ENCODE measurements around the gene TMPRSS11A.

- TF ChIP-seq, protein P1, sequence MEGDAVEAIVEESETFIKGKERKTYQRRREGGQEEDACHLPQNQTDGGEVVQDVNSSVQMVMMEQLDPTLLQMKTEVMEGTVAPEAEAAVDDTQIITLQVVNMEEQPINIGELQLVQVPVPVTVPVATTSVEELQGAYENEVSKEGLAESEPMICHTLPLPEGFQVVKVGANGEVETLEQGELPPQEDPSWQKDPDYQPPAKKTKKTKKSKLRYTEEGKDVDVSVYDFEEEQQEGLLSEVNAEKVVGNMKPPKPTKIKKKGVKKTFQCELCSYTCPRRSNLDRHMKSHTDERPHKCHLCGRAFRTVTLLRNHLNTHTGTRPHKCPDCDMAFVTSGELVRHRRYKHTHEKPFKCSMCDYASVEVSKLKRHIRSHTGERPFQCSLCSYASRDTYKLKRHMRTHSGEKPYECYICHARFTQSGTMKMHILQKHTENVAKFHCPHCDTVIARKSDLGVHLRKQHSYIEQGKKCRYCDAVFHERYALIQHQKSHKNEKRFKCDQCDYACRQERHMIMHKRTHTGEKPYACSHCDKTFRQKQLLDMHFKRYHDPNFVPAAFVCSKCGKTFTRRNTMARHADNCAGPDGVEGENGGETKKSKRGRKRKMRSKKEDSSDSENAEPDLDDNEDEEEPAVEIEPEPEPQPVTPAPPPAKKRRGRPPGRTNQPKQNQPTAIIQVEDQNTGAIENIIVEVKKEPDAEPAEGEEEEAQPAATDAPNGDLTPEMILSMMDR (conservative IDR thresholded peaks at IDR 0.05; ENCODE audit: low read length) = no peak
- TF ChIP-seq EZH2phosphoT487 (IDR thresholded peaks at IDR 0.05; ENCODE audit: borderline replicate concordance, low read depth, low read length) = no peak
Measured at GRCh38 chr4:67885762-67886161, 77.5 kb downstream of the TMPRSS11A start.

Measured in OCI-LY7 (cell line).